G401.6 (cell line): ENCODE data around the gene HOXB6.

Experiments
- FAIRE-seq: peaks from 2 replicates; lab custom pipeline; 2012; peaks lifted over from hg19 to GRCh38; lab: Jason Lieb, UNC

Gene HOXB6

DNA sequence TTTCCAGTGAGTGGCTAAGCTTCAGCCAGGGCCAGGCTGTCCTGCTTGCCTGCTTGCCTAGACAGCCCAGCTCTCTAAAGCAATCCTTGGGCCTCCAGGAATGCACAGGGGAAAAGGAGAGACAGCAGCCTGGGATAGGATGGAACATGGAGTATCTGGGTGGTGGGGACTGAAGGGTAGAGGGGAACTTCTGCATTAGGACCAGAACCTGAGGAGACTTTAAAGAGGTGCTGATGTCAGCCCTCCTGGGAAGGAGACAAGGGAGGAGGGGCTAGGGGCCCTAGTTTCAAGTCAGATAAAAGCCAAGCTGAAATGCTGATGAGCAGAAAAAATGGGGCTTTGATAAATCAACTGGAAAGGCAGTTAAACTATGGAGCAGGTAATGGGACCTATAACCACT lies 4.2 kb upstream of the HOXB6 start:
- no peak for FAIRE-seq

DNA sequence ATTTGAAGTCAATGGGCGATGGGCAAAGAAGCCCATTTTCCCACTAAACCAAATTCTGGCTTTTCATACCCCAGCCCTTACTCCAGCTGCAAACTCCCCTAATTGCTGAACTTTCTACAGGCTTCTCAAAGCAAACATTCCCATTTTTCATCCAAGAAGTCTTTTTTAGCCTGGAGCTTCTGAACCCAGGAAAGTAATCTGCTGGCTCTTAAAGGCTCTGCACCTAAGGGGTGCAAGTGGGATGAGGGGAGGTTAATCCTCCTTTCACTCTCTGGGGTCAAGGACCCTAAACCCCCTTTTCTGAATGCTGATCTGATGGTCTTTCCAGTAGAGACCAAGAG lies 3.7 kb upstream of the HOXB6 start:
- no peak for FAIRE-seq

DNA sequence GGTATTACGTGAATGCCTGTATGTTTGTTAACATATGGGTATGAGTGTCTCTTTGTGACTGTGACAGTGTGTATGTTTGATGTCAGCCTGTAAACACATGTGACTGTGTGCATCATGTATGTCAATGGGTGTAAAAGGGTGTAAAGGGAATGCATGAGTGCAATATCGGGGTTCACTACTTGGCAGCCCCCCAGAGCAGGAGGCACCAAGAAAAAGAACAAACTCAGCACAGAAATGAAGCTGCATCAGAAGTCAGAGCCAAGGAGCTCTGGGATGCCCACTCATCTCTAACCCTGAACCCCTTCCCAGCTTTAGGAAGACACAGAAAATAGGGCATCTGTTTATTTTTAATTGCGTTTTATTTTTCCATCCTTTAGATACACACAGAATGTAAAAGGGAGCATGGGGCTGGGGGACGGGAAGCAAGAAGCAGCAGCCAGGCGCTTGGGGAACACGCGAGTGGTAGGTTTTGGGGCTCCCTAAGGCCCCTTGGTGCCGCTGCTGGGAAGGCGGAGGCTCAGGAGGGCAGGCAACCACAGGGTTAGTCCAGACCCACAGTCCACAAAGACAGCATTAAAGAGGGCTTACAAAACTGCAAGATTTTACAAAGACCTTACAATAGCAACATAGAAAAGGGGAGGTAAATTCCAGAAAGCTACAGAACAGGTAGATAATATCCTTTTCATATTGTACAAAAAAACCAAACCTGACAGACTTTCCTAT lies 2.3 kb upstream of the HOXB6 start:
- FAIRE-seq: no peak

DNA sequence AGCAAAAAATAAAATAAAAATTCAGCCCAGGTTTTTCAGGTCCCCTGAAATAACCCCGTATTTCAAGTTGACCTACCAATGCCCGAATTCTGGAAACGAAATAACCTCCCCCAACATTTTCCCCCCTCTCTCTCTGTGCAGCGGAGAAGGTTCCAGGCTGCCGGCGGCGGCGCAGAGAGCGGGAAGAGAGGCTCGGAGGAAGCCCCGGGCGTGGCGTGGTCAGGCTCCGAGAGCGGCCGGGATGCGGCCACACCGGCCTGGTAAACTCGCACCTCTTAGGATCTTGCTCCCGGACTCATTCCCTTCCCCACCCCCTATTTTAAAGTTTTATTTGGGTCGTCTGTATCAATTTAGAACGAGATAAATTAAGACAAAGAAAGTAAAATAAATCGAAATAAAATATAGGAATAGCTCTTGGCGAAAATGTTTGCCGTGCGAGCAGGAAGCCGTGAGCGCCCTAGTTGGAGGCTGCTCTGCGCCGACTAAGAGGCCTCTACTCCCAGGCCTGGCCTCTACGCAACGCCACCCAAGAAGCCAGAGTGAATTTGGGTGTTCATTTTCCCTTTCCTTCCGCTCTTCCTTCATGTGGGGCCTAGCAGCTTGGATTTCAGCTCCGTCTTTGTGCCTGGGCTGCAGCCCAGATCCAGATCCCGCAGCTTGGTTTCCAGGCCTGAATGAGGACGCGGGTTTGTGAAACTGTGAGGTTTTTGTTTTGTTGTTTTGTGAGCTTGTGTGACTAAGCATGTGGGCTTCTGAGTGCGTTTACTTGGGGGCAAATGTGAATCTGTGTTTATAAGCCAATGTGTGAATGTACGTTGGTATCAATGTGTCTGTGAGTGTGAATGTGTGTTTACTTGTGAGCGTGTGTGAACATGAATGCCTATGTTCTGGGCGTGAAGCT lies 1.5 kb upstream of the HOXB6 start:
- no peak for FAIRE-seq

DNA sequence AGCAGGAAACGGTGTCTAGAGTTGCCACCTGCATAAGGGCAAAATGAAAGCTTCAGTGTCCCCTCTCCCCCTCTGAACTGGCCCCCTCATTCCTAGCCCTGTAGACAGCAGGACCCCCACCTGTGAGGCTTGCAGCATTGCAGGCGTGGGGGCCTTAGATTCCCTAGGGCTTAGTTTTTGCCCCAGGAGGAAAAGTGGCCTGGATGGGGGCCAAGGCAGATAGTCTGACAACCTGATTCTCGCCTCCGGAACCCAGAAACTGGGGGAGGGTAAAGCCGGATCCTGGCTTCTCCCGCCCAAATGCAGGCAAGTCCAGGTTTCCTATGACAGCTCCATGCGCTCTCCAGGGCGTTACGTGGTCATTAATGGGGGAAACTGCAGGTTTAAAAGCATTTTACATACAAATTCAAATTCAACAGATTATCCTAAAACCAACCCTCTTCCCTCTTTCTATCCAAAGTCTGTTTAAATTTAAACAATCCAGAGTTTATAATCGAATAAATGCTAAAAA lies 678 bp upstream of the HOXB6 start:
- no peak for FAIRE-seq

DNA sequence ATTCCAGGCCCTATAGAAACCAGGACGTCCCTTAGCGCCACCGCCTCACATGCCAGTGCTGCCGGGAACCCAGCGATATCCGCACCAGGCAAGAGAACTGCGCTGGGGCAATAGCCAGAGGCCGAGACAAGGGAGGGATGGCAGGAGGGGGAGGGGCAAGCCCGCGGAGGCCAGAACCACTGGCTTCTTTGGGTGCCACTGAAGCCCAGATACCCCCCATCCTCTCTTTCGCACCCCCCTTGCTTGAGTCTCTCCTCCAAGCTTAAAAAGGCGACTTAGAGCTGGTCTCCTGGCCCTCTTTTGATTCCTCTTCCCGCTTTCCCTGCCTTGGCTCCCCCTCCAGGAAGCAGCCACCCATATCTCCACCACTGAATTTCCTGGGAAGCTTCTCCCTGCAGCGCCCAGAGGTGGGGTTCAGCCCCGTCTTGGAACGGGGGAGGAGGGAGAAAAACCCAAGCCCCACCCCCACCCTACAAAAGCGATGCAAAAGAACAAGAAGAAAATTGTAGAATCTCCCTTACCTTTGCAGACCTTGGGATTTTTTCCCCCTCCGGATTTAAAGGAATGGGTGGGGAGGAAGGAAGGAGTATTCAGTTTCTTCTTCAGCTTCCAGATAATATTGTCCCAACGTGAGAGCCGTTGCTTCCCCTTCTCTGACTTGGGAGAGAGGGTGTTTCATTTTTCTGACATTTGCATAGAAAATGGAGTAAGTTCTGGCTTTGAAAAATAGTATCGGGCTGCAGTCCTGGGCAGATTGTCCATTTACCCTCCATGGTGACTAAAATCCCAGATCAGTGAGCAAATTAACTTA lies 622 bp downstream of the HOXB6 start:
- no peak for FAIRE-seq

DNA sequence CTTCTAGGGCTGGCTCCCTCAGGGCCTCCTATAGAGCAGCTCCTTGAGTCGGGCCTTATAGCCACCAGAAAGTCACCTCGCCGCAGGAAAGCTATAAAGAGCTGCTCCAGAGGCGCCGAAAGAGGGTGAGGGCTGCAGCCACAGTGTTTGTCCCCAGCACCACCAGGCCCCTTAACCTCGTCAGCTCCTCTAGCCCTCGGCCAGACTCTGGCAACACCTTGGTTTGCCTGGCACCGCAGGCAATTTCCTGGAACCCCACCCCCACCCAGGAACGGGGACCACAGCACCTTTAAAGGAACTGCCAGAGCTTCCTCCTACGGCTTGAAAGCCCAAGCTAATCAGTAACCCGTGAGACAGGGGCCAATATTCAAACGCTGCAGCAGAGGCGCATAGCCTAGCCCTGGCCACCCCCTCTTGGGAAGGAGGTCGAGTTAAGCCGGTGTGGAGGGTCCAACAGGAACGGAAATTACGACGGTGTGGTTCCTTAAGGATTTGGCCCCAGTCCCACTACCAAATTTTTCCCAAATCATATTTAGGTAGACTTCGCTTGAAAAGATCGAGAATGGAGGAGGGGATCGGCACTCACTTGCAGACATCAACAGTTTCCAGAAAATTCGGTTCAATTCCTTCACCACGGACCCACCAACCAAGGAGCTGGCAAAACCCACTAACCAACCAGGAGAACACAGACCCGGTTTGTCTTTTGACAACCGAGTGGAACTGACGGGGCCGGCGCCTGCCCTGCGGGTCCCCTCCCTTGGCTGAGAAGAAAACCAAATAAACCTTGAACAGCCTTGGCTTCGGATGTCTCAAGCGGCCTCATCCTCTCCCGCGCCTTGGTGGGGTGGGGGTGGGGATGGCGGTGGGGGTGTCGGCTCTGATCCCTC lies 3.0 kb downstream of the HOXB6 start:
- no peak for FAIRE-seq

DNA sequence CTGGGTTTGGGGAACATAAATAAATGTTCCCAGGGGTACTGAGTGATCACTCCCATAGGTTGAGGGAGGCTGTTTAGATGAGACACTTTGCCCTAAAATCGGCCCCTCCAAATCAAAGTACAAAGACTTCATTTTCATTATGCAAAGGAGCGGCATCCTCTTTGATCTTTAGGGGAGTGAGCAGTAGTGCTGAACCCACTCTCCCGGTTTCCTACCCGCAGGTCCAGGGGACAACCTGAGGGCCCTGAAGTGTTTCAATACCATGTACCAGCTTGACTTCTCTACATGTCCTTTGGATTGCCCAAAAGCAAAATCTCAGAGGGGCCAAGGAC lies 3.6 kb downstream of the HOXB6 start:
- FAIRE-seq: no peak

DNA sequence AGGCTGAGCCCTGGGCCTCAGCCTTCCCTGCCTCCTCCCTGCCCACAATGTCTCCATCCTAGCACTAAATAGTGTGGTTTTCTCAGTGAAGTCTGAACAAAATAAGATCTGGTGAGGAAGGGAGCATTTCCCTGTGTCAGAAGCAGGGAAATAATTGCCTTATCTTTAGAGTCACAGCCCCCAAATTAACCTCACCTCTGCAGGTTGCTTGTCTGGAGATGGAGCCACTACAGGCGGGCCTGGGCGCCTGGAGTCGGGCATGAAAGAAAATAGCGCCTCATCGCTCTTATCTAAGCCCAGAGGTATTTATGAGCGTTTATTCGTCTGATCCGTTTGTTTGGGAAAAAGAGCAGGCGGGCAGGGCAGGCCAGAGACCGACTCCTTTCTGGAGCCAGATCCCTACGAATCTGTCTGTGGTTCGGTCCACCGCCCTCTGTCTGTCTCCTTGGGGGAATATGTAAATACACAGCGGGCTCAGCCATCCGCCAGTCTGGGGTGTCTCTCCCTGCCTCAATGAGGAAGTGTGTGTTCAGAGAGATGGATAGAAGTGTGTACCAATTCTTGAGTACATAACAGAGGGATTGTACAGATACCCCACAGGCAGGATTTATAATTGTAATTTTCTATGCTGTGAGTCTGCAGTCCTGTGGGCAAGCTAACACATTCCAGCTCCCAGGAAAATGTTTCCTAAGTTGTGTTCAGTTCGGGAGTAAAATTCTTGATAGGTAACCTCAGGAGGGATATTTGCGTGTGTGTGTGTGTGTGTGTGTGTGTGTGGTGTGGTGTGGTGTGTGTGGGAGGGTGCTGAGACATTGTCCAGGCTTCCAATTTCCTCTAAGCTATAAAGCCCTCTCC lies 4.3 kb downstream of the HOXB6 start:
- no peak for FAIRE-seq

DNA sequence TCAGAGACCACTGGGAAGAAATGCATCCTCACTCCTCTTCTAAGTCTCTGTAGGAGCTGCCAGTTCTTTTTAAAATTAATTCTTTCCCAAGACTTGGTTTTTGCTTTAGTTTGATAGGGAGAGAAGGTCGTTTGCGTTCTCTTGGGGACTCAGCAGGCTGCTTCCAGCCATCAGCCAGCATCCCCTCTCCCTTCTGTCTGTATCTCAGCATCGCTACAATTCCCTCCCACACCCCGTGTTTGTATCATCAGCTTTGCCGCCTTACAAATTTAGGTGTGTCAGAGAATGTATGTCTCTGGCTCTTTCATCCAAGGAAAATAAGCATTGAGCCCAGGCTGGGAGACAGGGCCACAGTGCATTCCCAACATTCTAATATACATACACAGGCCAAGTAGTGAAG lies 5.4 kb downstream of the HOXB6 start:
- FAIRE-seq: no peak

DNA sequence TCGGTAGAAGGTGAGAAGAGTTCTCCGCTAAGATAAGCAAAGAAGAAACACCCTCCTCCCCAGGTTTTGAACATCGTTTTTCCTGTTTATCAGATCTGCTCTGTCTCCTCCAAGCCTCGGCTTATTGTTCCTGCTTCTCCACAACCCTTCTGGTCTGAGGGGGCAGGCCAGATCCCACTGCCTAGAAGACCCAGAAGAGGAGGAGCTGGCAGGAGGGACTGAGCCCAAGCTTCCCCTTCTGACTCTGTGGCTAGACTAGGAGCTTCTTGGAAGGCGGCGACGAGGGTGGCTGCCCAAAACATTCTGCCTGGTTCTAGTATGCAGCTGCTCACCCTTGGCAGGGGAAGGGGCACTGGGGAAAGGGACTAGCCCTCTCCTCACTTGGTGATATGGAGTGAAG lies 6.0 kb downstream of the HOXB6 start:
- no peak for FAIRE-seq

DNA sequence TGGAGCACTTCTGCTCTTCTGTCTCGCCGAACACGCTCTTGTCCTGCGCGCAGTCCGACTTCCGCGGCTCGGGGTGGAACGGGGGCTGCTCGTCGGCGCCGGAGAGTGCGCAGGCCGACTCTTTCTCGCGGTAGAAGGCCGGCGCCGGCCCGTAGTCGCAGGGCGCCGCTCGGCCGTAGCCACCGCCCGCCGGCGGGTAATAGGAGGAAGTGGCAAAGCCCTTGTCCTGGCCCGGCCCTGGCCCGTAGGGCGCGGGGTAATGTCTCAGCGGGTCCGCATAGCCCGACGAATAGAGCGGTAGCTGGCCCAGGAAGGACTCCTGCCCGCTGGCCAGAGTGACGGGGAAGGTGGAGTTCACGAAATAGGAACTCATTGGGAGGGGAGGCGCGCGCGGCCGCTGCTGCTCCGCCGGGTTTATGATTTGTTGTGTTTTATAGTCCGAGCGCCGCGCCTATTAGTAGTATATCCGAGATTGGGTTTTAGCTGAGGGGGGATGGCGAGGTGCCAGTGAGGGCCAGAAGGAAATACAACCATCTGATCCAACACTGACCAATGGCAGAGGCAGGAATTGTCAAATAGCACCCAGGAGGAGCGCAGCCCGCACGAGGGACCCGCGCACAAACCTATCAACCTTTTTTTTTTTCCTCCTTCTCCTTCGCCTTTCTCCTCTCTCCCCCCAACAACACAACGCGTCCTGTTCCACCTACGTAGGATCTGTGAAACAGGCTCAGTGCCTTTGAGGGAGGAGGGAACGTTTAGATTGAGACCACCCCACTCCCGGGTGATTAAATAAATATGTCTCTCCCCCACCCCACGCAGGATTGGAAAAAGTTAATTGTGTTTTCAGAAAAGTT lies 6.8 kb downstream of the HOXB6 start:
- FAIRE-seq: peak; percentile 72

DNA sequence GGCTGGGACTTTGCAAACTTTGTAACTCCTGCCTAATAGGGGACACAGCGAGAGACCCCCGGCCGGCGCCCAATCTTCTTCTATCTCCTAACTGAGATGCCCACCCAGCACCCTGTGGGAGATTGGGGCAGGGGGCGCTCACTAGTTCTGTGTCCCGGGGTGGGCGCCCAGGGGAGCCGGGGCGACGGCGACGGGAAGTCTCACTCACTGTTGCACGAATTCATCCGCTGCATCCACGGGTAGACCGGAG lies 7.3 kb downstream of the HOXB6 start:
- no peak for FAIRE-seq

DNA sequence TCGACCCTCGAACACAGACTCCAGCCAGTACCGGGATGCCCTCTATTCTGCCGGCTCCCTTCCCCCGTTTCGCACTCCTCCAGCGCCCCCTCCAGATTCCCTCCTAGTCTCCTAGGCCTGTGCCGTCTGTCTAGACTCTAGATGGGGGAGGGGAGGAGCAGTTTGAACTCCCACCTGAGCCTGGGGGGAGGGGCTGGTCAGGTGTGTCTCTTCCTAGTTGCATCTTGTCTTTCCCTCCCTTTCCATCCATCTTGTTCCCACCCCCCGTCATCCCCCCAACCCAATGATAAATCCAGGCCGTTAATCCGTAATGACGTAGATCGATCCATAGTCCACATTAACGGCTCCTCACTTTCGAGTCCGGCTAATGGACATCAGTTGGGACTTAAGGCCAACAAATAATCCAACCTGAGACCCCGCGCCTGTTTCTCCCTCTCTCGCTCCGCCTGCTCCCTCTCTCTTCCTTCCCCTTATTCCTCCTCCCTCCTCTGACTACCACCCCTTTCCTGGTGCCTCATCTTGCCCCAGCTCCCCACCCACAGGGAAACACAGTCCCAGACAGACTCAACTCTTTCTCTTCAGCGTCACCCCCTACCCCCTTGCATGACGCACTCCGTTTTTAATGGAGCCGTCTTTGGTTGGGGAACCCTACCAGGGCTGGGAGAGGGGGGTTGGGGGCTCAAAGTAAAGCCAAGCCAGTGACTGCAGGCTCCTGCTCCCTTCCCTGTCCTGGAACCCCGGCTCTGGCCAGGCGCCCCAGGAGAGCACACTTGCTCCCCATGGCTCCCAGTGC lies 7.9 kb downstream of the HOXB6 start:
- FAIRE-seq: no peak

DNA sequence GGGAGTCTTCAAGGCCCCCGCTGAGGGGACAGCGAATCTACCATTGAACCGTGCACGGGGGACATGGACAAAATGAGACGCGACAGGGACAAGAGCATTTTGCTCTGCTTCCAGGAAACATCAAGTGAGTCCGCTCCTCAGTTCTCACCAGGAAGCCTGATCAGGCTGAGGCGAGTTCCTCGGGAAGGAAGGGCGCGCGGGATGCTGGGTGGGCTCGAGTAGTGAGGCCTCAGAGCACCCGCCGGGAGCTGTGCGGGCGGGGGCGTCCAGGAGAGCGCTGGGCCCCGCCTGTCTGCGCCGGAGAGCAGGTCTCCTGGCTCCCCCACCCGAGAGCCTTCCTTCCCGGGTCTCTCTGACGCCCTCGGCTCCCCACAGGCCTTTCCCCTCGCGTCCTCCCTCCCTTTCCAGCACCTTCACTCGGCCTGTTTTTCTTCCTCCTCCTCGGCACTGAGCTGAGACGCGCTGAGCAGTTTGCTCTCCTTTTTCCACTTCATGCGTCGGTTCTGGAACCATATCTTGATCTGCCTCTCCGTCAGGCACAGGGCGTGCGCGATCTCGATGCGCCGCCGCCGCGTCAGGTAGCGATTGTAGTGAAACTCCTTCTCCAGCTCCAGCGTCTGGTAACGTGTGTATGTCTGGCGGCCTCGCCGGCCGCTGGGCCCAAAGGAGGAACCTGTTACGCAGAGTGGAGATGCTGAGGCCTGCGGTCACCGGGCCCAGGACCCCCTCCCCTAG lies 8.6 kb downstream of the HOXB6 start:
- no peak for FAIRE-seq

DNA sequence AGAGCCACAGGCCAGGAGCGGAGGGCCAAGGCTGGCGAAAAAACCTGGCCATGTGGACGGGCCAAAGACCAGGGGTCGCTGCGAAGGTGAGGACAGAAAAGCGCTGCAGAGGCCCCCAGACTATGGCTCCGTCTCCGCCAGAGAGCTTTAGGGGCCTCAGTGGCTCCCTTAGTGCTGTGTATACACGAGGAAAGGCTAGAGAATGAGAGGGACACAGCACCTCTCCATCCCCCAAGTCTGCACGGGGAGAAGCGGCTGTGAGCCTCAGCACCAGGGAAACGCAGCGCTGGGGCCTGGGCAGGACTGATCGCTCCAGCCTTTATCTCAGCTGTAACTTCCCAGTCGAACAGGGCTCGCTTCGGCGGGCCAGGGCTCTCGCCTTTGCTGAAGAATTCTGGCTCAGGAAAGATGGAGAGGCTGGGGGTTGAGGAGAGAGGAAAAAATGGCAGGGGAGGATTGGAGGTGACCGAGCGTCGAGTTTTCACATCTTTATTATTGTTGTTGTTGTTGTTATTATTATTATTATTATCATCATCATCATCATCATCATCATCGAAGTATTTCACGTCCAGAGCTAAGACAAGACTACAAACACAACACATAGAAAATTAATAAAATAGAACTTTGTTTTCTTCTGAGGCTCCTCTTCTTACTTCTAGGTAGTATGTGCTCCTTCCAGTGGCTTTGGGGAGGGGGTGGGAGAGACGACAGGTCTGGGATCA lies 9.3 kb downstream of the HOXB6 start:
- FAIRE-seq: no peak

DNA sequence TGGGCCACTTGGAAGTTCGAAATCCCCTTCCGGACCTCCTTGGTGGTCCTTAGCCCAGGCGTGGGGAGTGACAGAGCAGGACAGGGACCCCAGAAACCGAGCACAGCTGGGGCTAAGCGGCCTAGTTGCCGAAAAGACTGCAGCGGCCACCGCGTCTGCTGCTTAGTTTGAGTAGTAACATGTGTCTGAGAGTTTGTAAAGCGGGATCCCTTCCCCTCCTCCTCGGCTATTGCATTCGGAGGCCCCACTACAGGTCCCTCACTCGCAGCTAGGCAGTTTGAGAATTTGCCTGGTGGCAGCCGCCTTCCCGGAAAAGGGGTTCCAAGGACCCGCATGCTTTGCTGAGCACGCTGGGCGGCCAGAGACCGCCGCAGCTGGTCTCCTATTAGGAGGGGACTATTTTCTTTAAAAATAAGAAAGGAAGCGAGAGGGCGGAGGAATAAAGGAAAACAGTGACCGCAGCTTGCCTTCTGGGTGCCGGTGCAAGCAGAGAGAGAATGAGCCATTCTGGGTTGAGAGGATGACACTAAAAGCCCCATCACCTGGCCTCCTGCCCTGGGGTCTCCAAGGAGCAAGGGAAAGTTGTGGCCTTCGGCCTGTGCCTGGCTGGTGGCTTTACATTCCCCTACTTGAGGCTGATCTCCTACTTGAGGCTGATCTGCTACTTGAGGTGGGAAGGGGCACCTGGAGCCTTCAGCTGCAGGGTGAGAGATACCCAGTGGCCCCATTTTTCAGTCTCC lies 10.1 kb downstream of the HOXB6 start:
- FAIRE-seq: no peak
